Liver (tissue), 9 donors: ENCODE results near the gene CFI. TPM values are rescaled to one million over a fixed set of nuclear protein-coding genes. Genes with fewer than 3 reads are reported as not detected.

Experiments used
- DNase-seq: peaks from one replicate; pipeline ENCODE4 v3.0.0-alpha.2; 2017; ENCODE audit warnings: low spot score
- H3K27ac ChIP-seq, 2 donors: one replicate each; pipeline ENCODE4 v1.7.0; 2013; ENCODE audit warnings: inconsistent platforms in 2 of 2, low read length in 2 of 2, control low read depth in 1 of 2, low read depth in 1 of 2, mild to moderate bottlenecking in 1 of 2
- H3K27me3 ChIP-seq, 4 donors: one replicate each; pipeline versions ENCODE4 v1.6.1 to v1.7.0; 2013; ENCODE audit warnings: low read length in 3 of 4, inconsistent platforms in 1 of 4, mild to moderate bottlenecking in 1 of 4, moderate library complexity in 1 of 4; ENCODE audit not compliant: control insufficient read depth in 4 of 4, insufficient read depth in 4 of 4
- H3K36me3 ChIP-seq, 4 donors: one replicate each; pipeline versions ENCODE4 v1.6.1 to v1.7.0; 2013; ENCODE audit warnings: low read length in 3 of 4, mild to moderate bottlenecking in 3 of 4, low read depth in 1 of 4, moderate library complexity in 1 of 4; ENCODE audit not compliant: control insufficient read depth in 4 of 4, insufficient read depth in 3 of 4
- H3K4me1 ChIP-seq, 4 donors: one replicate each; pipeline versions ENCODE4 v1.6.1 to v1.7.0; 2013; ENCODE audit warnings: low read length in 3 of 4, mild to moderate bottlenecking in 3 of 4, moderate library complexity in 1 of 4; ENCODE audit not compliant: control insufficient read depth in 4 of 4, insufficient read depth in 4 of 4
- H3K4me3 ChIP-seq, 3 donors: one replicate each; pipeline versions ENCODE4 v1.6.1 to v1.7.0; 2013; ENCODE audit warnings: low read length in 3 of 3, control low read depth in 1 of 3, low read depth in 1 of 3, mild to moderate bottlenecking in 1 of 3
- H3K9ac ChIP-seq, 2 donors: one replicate each; pipeline ENCODE4 v1.7.0; 2013; ENCODE audit warnings: low read length in 2 of 2, mild to moderate bottlenecking in 2 of 2, moderate library complexity in 2 of 2, control low read depth in 1 of 2, low read depth in 1 of 2
- H3K9me3 ChIP-seq, 4 donors: one replicate each; pipeline versions ENCODE4 v1.6.1 to v1.7.0; 2013; ENCODE audit warnings: low read length in 3 of 4; ENCODE audit not compliant: control insufficient read depth in 4 of 4
- ATF3 ChIP-seq: IDR thresholded peaks from 2 replicates; pipeline ENCODE4 v1.6.1; 2016; ENCODE audit warnings: antibody characterized with exemption
- EGR1 ChIP-seq, 2 donors: IDR thresholded peaks; 2 replicates each; pipeline ENCODE4 v1.6.1; 2016 to 2018; ENCODE audit warnings: antibody characterized with exemption in 2 of 2, low read depth in 2 of 2
- FOXA1 ChIP-seq: IDR thresholded peaks from 2 replicates; pipeline ENCODE4 v1.6.1; 2016; ENCODE audit warnings: antibody characterized with exemption
- GABPA ChIP-seq, 2 donors: IDR thresholded peaks in 1 of 2; conservative IDR thresholded peaks in 1 of 2; 2 replicates each; pipeline ENCODE4 v1.6.1; 2016; ENCODE audit warnings: antibody characterized with exemption in 2 of 2, mild to moderate bottlenecking in 1 of 2, moderate library complexity in 1 of 2
- HNF4A ChIP-seq, 2 donors: conservative IDR thresholded peaks; 2 replicates each; pipeline ENCODE4 v1.6.1; 2016; ENCODE audit warnings: antibody characterized with exemption in 2 of 2, mild to moderate bottlenecking in 2 of 2
- HNF4G ChIP-seq: IDR thresholded peaks from 2 replicates; pipeline ENCODE4 v1.6.1; 2016; ENCODE audit warnings: antibody characterized with exemption
- NR2F2 ChIP-seq: IDR thresholded peaks from 2 replicates; pipeline ENCODE4 v1.6.1; 2016; ENCODE audit warnings: antibody characterized with exemption
- RAD21 ChIP-seq, 2 donors: IDR thresholded peaks; 2 replicates each; pipeline ENCODE4 v1.6.1; 2016; ENCODE audit warnings: antibody characterized with exemption in 2 of 2, mild to moderate bottlenecking in 2 of 2
- REST ChIP-seq: IDR thresholded peaks from 2 replicates; pipeline ENCODE4 v1.6.1; 2016; ENCODE audit warnings: antibody characterized with exemption, mild to moderate bottlenecking
- RXRA ChIP-seq, 2 donors: IDR thresholded peaks; 2 replicates each; pipeline ENCODE4 v1.6.1; 2017 to 2018; ENCODE audit warnings: antibody characterized with exemption in 2 of 2, mild to moderate bottlenecking in 1 of 2
- SP1 ChIP-seq: IDR thresholded peaks from 2 replicates; pipeline ENCODE4 v1.6.1; 2018; ENCODE audit warnings: antibody characterized with exemption, mild to moderate bottlenecking
- TAF1 ChIP-seq: conservative IDR thresholded peaks from 2 replicates; pipeline ENCODE4 v1.6.1; 2016; ENCODE audit warnings: antibody characterized with exemption, mild to moderate bottlenecking
- WGBS: extraction: QIAGEN DNeasy Blood & Tissue Kit; methylation state at CpG from one replicate; pipeline ENCODE4 v1.1.7; 2013; 5-methylcytosine and 5-hydroxymethylcytosine counted together
- polyA plus RNA-seq, 2 donors: library from polyadenylated mRNA; stranded (reverse) in 1 of 2; unstranded in 1 of 2; fragments of 200-250 nt in 1 of 2; fragments of >200 nt in 1 of 2; fragmentation: Nextera tagmentation in 1 of 2; extraction: Ambion mirVana in 1 of 2; gene quantifications; one replicate each; pipeline versions ENCODE4 v1.2.1 to v1.2.3, GENCODE V29; 2013 to 2015
- total RNA-seq, 2 donors: library from RNA; depleted of rRNA; stranded (reverse); fragments of >200 nt; gene quantifications; one replicate each; pipeline ENCODE4 v1.2.3, GENCODE V29; 2014
- TF ChIP-seq, protein P1 (sequence below): fragments of 150-350 bp; IDR thresholded peaks from 2 replicates; pipeline ENCODE4 v1.5.1; 2017; ENCODE audit warnings: improper control_type of control experiment, low read depth, low read length; ENCODE audit not compliant: missing input control
- TF ChIP-seq, protein P2 (sequence below): IDR thresholded peaks from 2 replicates; pipeline ENCODE4 v1.6.1; 2016; ENCODE audit warnings: antibody characterized with exemption
- donor health status: healthy.
- donor health status: healthy.
- donor health status: healthy.
- donor health status: healthy.
- donor health status: healthy.

The CFI gene
- total and polyA plus RNA-seq, 4 donors = 232 to 598 (median 500) TPM

GRCh38 chr4:109718759-109719158 lies 83.0 kb downstream of the CFI start:
- Histone ChIP-seq H3K27ac (no peak overlapping the region), H3K4me3 (no peak overlapping the region), H3K27me3 (no peaks in the 10 kb centered on the region), H3K9me3 (no peaks in the 10 kb centered on the region), H3K36me3 (peaks cover 4 to 21% (median 15%) of the 10 kb centered on the region in 4 donors), H3K4me1 (no peaks in the 10 kb centered on the region), H3K9ac (no peak overlapping the region)
- TF ChIP-seq TAF1 (no peak), ATF3 (no peak), SP1 (no peak), EGR1 (IDR thresholded peaks at IDR 0.05; ENCODE audit: low read depth in 2 of 2) (no peak), FOXA1 (no peak), REST (no peak), HNF4A (conservative IDR thresholded peaks at IDR 0.05) (no peak), GABPA (IDR thresholded peaks at IDR 0.05 in 1 of 2, conservative IDR thresholded peaks at IDR 0.05 in 1 of 2) (no peak), NR2F2 (no peak)
- TF ChIP-seq, protein P1, sequence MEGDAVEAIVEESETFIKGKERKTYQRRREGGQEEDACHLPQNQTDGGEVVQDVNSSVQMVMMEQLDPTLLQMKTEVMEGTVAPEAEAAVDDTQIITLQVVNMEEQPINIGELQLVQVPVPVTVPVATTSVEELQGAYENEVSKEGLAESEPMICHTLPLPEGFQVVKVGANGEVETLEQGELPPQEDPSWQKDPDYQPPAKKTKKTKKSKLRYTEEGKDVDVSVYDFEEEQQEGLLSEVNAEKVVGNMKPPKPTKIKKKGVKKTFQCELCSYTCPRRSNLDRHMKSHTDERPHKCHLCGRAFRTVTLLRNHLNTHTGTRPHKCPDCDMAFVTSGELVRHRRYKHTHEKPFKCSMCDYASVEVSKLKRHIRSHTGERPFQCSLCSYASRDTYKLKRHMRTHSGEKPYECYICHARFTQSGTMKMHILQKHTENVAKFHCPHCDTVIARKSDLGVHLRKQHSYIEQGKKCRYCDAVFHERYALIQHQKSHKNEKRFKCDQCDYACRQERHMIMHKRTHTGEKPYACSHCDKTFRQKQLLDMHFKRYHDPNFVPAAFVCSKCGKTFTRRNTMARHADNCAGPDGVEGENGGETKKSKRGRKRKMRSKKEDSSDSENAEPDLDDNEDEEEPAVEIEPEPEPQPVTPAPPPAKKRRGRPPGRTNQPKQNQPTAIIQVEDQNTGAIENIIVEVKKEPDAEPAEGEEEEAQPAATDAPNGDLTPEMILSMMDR = no peak
- DNase-seq = no peak
- WGBS = 92% methylated on average over 1 of the region's 1 CpG

DNA sequence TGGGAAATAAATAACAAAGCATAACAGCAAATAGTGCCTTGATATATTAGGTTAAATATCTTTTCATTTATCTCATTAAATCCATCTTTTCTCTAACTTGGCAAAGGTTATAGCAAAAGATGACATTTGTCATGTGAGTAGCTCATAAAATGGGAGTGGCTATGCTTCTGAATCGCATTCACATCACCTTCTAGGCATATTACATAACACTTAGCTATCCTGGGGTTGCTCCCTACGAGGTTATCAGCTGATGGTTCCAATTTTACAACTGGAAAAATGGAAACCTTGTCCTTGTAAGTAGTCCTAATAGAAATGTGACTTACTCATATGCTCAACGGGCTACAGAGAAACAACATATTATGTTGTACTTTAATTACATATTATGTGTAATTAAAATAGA lies 88.3 kb downstream of the CFI start:
- H3K36me3 ChIP-seq = peaks cover 6 to 26% (median 24%) of the 10 kb centered on the region in 4 donors
- DNase-seq = no peak
- WGBS = 92% methylated on average over 3 of the region's 3 CpGs
- TF ChIP-seq, protein P2, sequence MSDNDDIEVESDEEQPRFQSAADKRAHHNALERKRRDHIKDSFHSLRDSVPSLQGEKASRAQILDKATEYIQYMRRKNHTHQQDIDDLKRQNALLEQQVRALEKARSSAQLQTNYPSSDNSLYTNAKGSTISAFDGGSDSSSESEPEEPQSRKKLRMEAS = no peak
- TF ChIP-seq FOXA1 (no peak), HNF4G (no peak), RXRA (IDR thresholded peaks at IDR 0.05) (no peak), ATF3 (no peak), REST (no peak), RAD21 (IDR thresholded peaks at IDR 0.05) (no peak), SP1 (no peak)
- TF ChIP-seq, protein P1 = no peak
- H3K4me3 ChIP-seq = no peak overlapping the region
- no peak overlapping the region for H3K9ac ChIP-seq
- no peak overlapping the region for H3K27ac ChIP-seq
- H3K4me1 ChIP-seq = no peaks in the 10 kb centered on the region
- H3K9me3 ChIP-seq = no peaks in the 10 kb centered on the region
- H3K27me3 ChIP-seq = no peaks in the 10 kb centered on the region
